ENCODE data around the gene TRPV2. TPM values are rescaled to one million over a fixed set of nuclear protein-coding genes. Genes with fewer than 3 reads are reported as not detected.

Gene TRPV2
- total and polyA plus RNA-seq, 2 experiments from 2014 or later = 1.7 to 3.2 TPM

GRCh38 chr17:16472539-16472938 is 57.2 kb downstream of the TRPV2 start:
- Histone ChIP-seq H3K9me2 (ENCODE audit: insufficient read depth) (no peaks in the 10 kb centered on the region), H3K27me3 (ENCODE audit: insufficient read depth) (no peaks in the 10 kb centered on the region), H3K36me3 (ENCODE audit: insufficient read depth) (no peaks in the 10 kb centered on the region), H3K27ac (ENCODE audit: low read depth) (no peak overlapping the region), H4K20me1 (replicated peaks; ENCODE audit: insufficient read depth) (peaks cover 5% of the 10 kb centered on the region), H3F3A (replicated peaks; ENCODE audit: low read depth) (no peaks in the 10 kb centered on the region), H3K79me2 (replicated peaks; ENCODE audit: insufficient read depth) (peaks cover 8% of the 10 kb centered on the region), H2AFZ (no peak overlapping the region), H3K4me1 (ENCODE audit: insufficient read depth) (peaks cover 17% of the 10 kb centered on the region), H3K4me3 (no peak overlapping the region), H3K4me2 (no peak overlapping the region)
- Mint-ChIP-seq H3K4me3 (no peak overlapping the region), H3K9me3 (no peaks in the 10 kb centered on the region), H3K36me3 (ENCODE audit: low read depth) (no peaks in the 10 kb centered on the region; the same call in 2 of the 3 replicates), H3K27me3 (ENCODE audit: insufficient read depth, low read depth, poor library complexity) (peaks cover 6% of the 10 kb centered on the region), H3K27ac (no peak overlapping the region), H3K4me1 (peaks cover 43% of the 10 kb centered on the region)
- DNase-seq (ENCODE audit: low spot score) = no peak
- ATAC-seq = no peak
- no peak for TF ChIP-seq STAT1 (IDR thresholded peaks at IDR 0.05; ENCODE audit: unreplicated experiment)
- TF ChIP-seq ZNF331 (CRISPR knock-in tag; IDR thresholded peaks at IDR 0.05; ENCODE audit: low read depth) = no peak
- TF ChIP-seq CTCF (conservative IDR thresholded peaks at IDR 0.05; ENCODE audit: low read depth in 2 of 2) = no peak
- no peak for TF ChIP-seq REST (IDR thresholded peaks at IDR 0.05; ENCODE audit: unreplicated experiment)
- no peak for TF ChIP-seq CREB1 (CRISPR knock-in tag; IDR thresholded peaks at IDR 0.05; ENCODE audit: low read depth)
- no peak for TF ChIP-seq EZH2phosphoT487 (IDR thresholded peaks at IDR 0.05; ENCODE audit: unreplicated experiment)
- no peak for TF ChIP-seq EZH2 (IDR thresholded peaks at IDR 0.05; ENCODE audit: low read depth, unreplicated experiment)
- TF ChIP-seq POLR2AphosphoS5 (IDR thresholded peaks at IDR 0.05; ENCODE audit: low read depth) = no peak
- no peak for TF ChIP-seq ZNF114 (CRISPR knock-in tag; IDR thresholded peaks at IDR 0.05)
- TF ChIP-seq ZNF462 (CRISPR knock-in tag; IDR thresholded peaks at IDR 0.05) = no peak
- no peak for TF ChIP-seq JUNB (IDR thresholded peaks at IDR 0.05; ENCODE audit: unreplicated experiment)
- no peak for TF ChIP-seq NANOG (IDR thresholded peaks at IDR 0.05; ENCODE audit: borderline replicate concordance)

Data from GM23338 (cell line).